GM21526 (cell line): ENCODE results near the gene RABGAP1L.
A peak's percentile ranks its signal among the peaks of the same experiment; 100 is the strongest.
"Not testable (repeated sequence)": the region's sequence is repeated elsewhere in the genome, so short reads cannot be mapped to it uniquely, and the experiment has no call there.

Experiments used
- ATAC-seq: cut with Tn5 transposase; IDR thresholded peaks from one replicate; pipeline ENCODE4 v1.9.1; 2021; ENCODE audit warnings: moderate library complexity; ENCODE audit not compliant: unreplicated experiment, low FRiP score

The RABGAP1L gene

GRCh38 chr1:174894117-174894762, 734.9 kb downstream of the RABGAP1L start:
- ATAC-seq, result no peak

GRCh38 chr1:174895610-174896009, 736.3 kb downstream of the RABGAP1L start:
- not testable (repeated sequence) for ATAC-seq

- ATAC-seq, result no peak
Measured at GRCh38 chr1:174898102-174898797, 738.9 kb downstream of the RABGAP1L start.

GRCh38 chr1:174900317-174900716, 741.0 kb downstream of the RABGAP1L start:
- ATAC-seq, result no peak

- no peak for ATAC-seq
Measured at GRCh38 chr1:174902531-174903099, 743.3 kb downstream of the RABGAP1L start.

- ATAC-seq, result no peak
Measured at GRCh38 chr1:174911606-174912005, 752.3 kb downstream of the RABGAP1L start.

GRCh38 chr1:174912264-174912663, 752.9 kb downstream of the RABGAP1L start:
- no peak for ATAC-seq

- ATAC-seq, result no peak
Measured at GRCh38 chr1:174913225-174913903, 754.0 kb downstream of the RABGAP1L start.

GRCh38 chr1:174914991-174915390, 755.7 kb downstream of the RABGAP1L start:
- ATAC-seq, result no peak

GRCh38 chr1:174916846-174917245, 757.5 kb downstream of the RABGAP1L start:
- peak; percentile 59 for ATAC-seq

GRCh38 chr1:174920093-174920492, 760.8 kb downstream of the RABGAP1L start:
- no peak for ATAC-seq

GRCh38 chr1:174922121-174922520, 762.8 kb downstream of the RABGAP1L start:
- ATAC-seq, result no peak

GRCh38 chr1:174923820-174924219, 764.5 kb downstream of the RABGAP1L start:
- no peak for ATAC-seq

- no peak for ATAC-seq
Measured at GRCh38 chr1:174928541-174928940, 769.2 kb downstream of the RABGAP1L start.

- ATAC-seq, result no peak
Measured at GRCh38 chr1:174931214-174931613, 771.9 kb downstream of the RABGAP1L start.

- ATAC-seq, result no peak
Measured at GRCh38 chr1:174932587-174932986, 773.3 kb downstream of the RABGAP1L start.

GRCh38 chr1:174935961-174936727, 776.8 kb downstream of the RABGAP1L start:
- no peak for ATAC-seq

GRCh38 chr1:174938281-174939007, 779.1 kb downstream of the RABGAP1L start:
- ATAC-seq, result no peak

- ATAC-seq, result no peak
Measured at GRCh38 chr1:174939775-174940545, 780.6 kb downstream of the RABGAP1L start.
